HCT116 (cell line): ENCODE data around the gene STPG1. TPM values are rescaled to one million over a fixed set of nuclear protein-coding genes. Genes with fewer than 3 reads are reported as not detected.

Source experiments
- ATAC-seq: fragments of 200-7000 bp; cut with Tn5 transposase; 2 replicates; pipeline ENCODE4 v1.9.1; 2020; ENCODE audit warnings: mild to moderate bottlenecking, moderate library complexity
- BruUV-seq: library from RNA; stranded (reverse); fragments of 400-500 nt; replicated peaks from 2 replicates; lab custom pipeline; 2021; lab: Mats Ljungman, UMichigan
- CTCF ChIA-PET: fragments of 300-600 bp; sonication (Branson Sonifier 250); formaldehyde crosslinking; loops from one replicate; lab custom pipeline; 2021; ENCODE audit warnings: antibody characterized with exemption; lab: Charles Lee
- POLR2A ChIA-PET: fragments of 300-600, 350-600 bp; sonication (Branson Sonifier 250); formaldehyde crosslinking; loops from one replicate; lab custom pipeline; 2021; ENCODE audit warnings: antibody characterized with exemption; lab: Charles Lee
- RAD21 ChIA-PET, 2 experiments: fragments of 300-600 bp; sonication (Branson Sonifier 250); formaldehyde crosslinking; loops; one replicate each; lab custom pipeline; 2023; ENCODE audit warnings: low total read pairs in 2 of 2; ENCODE audit not compliant: uncharacterized antibody in 2 of 2, unreplicated experiment in 2 of 2, low non-redundant PET in 1 of 2; lab: Charles Lee
- DNase-seq: peaks from one replicate; pipeline ENCODE4 v3.0.0-alpha.2; 2010; ENCODE audit warnings: low read depth, low spot score
- H2AFZ ChIP-seq: fragments of 200-600 bp; shearing (Covaris generic), sonication (generic); 2 replicates; pipeline ENCODE4 v1.6.1; 2017; ENCODE audit warnings: low read depth, mixed run types, mixed read lengths, antibody characterized with exemption, low read length; ENCODE audit not compliant: poor library complexity, severe bottlenecking
- H3K27ac ChIP-seq: 2 replicates; pipeline ENCODE4 v1.5.1; 2012; ENCODE audit warnings: low read depth, low read length
- H3K27me3 ChIP-seq: fragments of 200-600 bp; sonication (generic); 2 replicates; pipeline ENCODE4 v1.6.1; 2016; ENCODE audit warnings: mixed run types, low read length, mixed read lengths; ENCODE audit not compliant: insufficient read depth
- H3K36me3 ChIP-seq, 2 experiments: fragments of 200-500 bp in 1 of 2; fragments of 200-600 bp in 1 of 2; sonication (Bioruptor generic) in 1 of 2; sonication (generic) in 1 of 2; 2 replicates each; pipeline versions ENCODE4 v1.5.1 to v1.6.1; 2014 to 2016; ENCODE audit warnings: low read length in 2 of 2, inconsistent platforms in 1 of 2, mixed read lengths in 1 of 2, mixed run types in 1 of 2; ENCODE audit not compliant: insufficient read depth in 2 of 2, control insufficient read depth in 1 of 2
- H3K4me1 ChIP-seq, 2 experiments: fragments of 200-600 bp in 1 of 2; sonication (generic) in 1 of 2; 2 replicates each; pipeline versions ENCODE4 v1.5.1 to v1.6.1; 2012 to 2017; ENCODE audit warnings: low read length in 2 of 2, inconsistent platforms in 1 of 2, mild to moderate bottlenecking in 1 of 2, mixed read lengths in 1 of 2, mixed run types in 1 of 2, moderate library complexity in 1 of 2; ENCODE audit not compliant: insufficient read depth in 2 of 2, control insufficient read depth in 1 of 2
- H3K4me2 ChIP-seq: fragments of 200-600 bp; sonication (generic); 2 replicates; pipeline ENCODE4 v1.6.1; 2017; ENCODE audit warnings: mixed run types, low read length, mixed read lengths
- H3K4me3 ChIP-seq, 2 experiments: fragments of 200-600 bp in 1 of 2; sonication (generic) in 1 of 2; replicated peaks in 1 of 2; 2 replicates each; pipeline ENCODE4 v1.5.1; 2011 to 2016; ENCODE audit warnings: low read length in 2 of 2, control low read depth in 1 of 2, low read depth in 1 of 2, mild to moderate bottlenecking in 1 of 2, mixed read lengths in 1 of 2, mixed run types in 1 of 2
- H3K79me2 ChIP-seq: fragments of 200-600 bp; sonication (generic); 2 replicates; pipeline ENCODE4 v1.6.1; 2017; ENCODE audit warnings: mild to moderate bottlenecking, mixed run types, low read length, moderate library complexity, mixed read lengths; ENCODE audit not compliant: insufficient read depth
- H3K9ac ChIP-seq: fragments of 200-600 bp; sonication (generic); 2 replicates; pipeline ENCODE4 v1.6.1; 2016; ENCODE audit warnings: low read length, mixed read lengths
- H3K9me2 ChIP-seq: fragments of 200-600 bp; sonication (generic), shearing (Covaris generic); 2 replicates; pipeline ENCODE4 v1.6.1; 2017; ENCODE audit warnings: mixed run types, mild to moderate bottlenecking, moderate library complexity; ENCODE audit not compliant: insufficient read depth
- H3K9me3 ChIP-seq, 2 experiments: fragments of 200-500 bp in 1 of 2; fragments of 200-600 bp in 1 of 2; sonication (Bioruptor generic) in 1 of 2; sonication (generic) in 1 of 2; 2 replicates each; pipeline ENCODE4 v1.6.1; 2014 to 2017; ENCODE audit warnings: low read length in 2 of 2, mixed read lengths in 2 of 2, inconsistent platforms in 1 of 2, low read depth in 1 of 2, mild to moderate bottlenecking in 1 of 2, mixed run types in 1 of 2, moderate library complexity in 1 of 2; ENCODE audit not compliant: control insufficient read depth in 1 of 2, insufficient read depth in 1 of 2
- H4K20me1 ChIP-seq: fragments of 200-600 bp; sonication (generic), shearing (Covaris generic); 2 replicates; pipeline ENCODE4 v1.6.1; 2017; ENCODE audit warnings: mixed run types, mild to moderate bottlenecking, moderate library complexity; ENCODE audit not compliant: insufficient read depth
- ATF3 ChIP-seq: IDR thresholded peaks from 2 replicates; pipeline ENCODE4 v1.6.1; 2012
- CBX3 ChIP-seq: IDR thresholded peaks from 2 replicates; pipeline ENCODE4 v1.6.1; 2012; ENCODE audit warnings: low read depth
- CTCF ChIP-seq, 3 experiments: fragments of 200-600 bp in 1 of 3; sonication (generic) in 1 of 3; IDR thresholded peaks in 2 of 3; conservative IDR thresholded peaks in 1 of 3; 2 replicates each; pipeline ENCODE4 v1.5.1; 2012 to 2017; ENCODE audit warnings: low read depth in 2 of 3, low read length in 2 of 3, antibody characterized with exemption in 1 of 3, borderline replicate concordance in 1 of 3, control low read depth in 1 of 3, mild to moderate bottlenecking in 1 of 3, mixed read lengths in 1 of 3, mixed run types in 1 of 3, moderate library complexity in 1 of 3; ENCODE audit not compliant: insufficient read depth in 1 of 3
- EGR1 ChIP-seq: IDR thresholded peaks from 2 replicates; pipeline ENCODE4 v1.6.1; 2012; ENCODE audit warnings: low read depth
- ELF1 ChIP-seq: IDR thresholded peaks from 2 replicates; pipeline ENCODE4 v1.6.1; 2012; ENCODE audit warnings: low read depth, borderline replicate concordance
- FOSL1 ChIP-seq: IDR thresholded peaks from 2 replicates; pipeline ENCODE4 v1.6.1; 2012; ENCODE audit warnings: low read depth
- MAX ChIP-seq: IDR thresholded peaks from 2 replicates; pipeline ENCODE4 v1.6.1; 2012
- POLR2A ChIP-seq: IDR thresholded peaks from 2 replicates; pipeline ENCODE4 v1.7.0; 2011; ENCODE audit warnings: borderline replicate concordance; ENCODE audit not compliant: insufficient read depth, insufficient read length; ENCODE audit errors: extremely low read depth
- RAD21 ChIP-seq: IDR thresholded peaks from 2 replicates; pipeline ENCODE4 v1.6.1; 2012; ENCODE audit warnings: low read depth, mild to moderate bottlenecking
- SIN3A ChIP-seq: IDR thresholded peaks from 2 replicates; pipeline ENCODE4 v1.6.1; 2012; ENCODE audit warnings: low read depth
- TCF7L2 ChIP-seq: IDR thresholded peaks from 2 replicates; pipeline ENCODE4 v1.7.0; 2011; ENCODE audit warnings: borderline replicate concordance, inconsistent platforms; ENCODE audit not compliant: insufficient read depth, insufficient read length; ENCODE audit errors: extremely low read depth
- ZFX ChIP-seq: fragments of 450-650 bp; IDR thresholded peaks from 2 replicates; pipeline ENCODE4 v1.6.1; 2017
- ZNF274 ChIP-seq: fragments of 200-500 bp; sonication (Bioruptor generic); IDR thresholded peaks from 2 replicates; pipeline ENCODE4 v1.6.1; 2014; ENCODE audit warnings: mild to moderate bottlenecking, low read depth, low read length, inconsistent platforms
- intact Hi-C: fragments of 100-400 bp; cut with micrococcal nuclease; formaldehyde crosslinking; loops from 2 replicates; pipeline ENCODE4 v1.10.0; 2022
- total RNA-seq: library from RNA; stranded (reverse); gene quantifications from one replicate; pipeline ENCODE4 v1.2.1, GENCODE V29; 2021; ENCODE audit not compliant: unreplicated experiment

The STPG1 gene
- total RNA-seq, 1 experiment from 2014 or later: 13.4 TPM

GRCh38 chr1:24424207-24424606 is 10.6 kb upstream of the STPG1 start:
- Histone ChIP-seq H3K9me3 (no peaks in the 10 kb centered on the region), H3K27ac (no peak overlapping the region), H3K9me2 (no peaks in the 10 kb centered on the region), H3K4me3 (no peak overlapping the region), H3K27me3 (no peaks in the 10 kb centered on the region), H3K4me1 (peaks cover 2 to 6% of the 10 kb centered on the region in 2 experiments; a peak in 2 of 4 replicates), H3K36me3 (0 out of 4 replicates have a peak, but pooled peaks cover 0 to 2% of the 10 kb centered on the region in 2 experiments), H2AFZ (no peak overlapping the region), H3K4me2 (no peak overlapping the region), H4K20me1 (no peaks in the 10 kb centered on the region), H3K79me2 (no peaks in the 10 kb centered on the region), H3K9ac (no peak overlapping the region)
- ChIA-PET CTCF (interaction anchor here (1.2 kb wide), 1 partner anchor 9 kb away, joined by 5 read pairs; the partner anchor contains the start of gene NIPAL3), RAD21 (no interaction called here), POLR2A (no interaction called here)
- DNase-seq (no peak), ATAC-seq (no peak)
- TF ChIP-seq CBX3: no peak
- no peak for TF ChIP-seq ELF1
- no peak for TF ChIP-seq EGR1
- no peak for TF ChIP-seq RAD21
- TF ChIP-seq FOSL1: no peak
- TF ChIP-seq SIN3A: no peak
- TF ChIP-seq TCF7L2: no peak
- TF ChIP-seq ZNF274: no peak
- no peak for TF ChIP-seq MAX
- TF ChIP-seq ATF3: no peak
- TF ChIP-seq POLR2A: no peak
- TF ChIP-seq ZFX: no peak
- BruUV-seq: no TSS peak
- intact Hi-C loops: no loop called here

- POLR2A ChIA-PET: no interaction called here
- Histone ChIP-seq H3K27ac (no peak overlapping the region), H3K4me3 (no peak overlapping the region), H4K20me1 (no peaks in the 10 kb centered on the region), H3K4me1 (peaks cover 20 to 30% of the 10 kb centered on the region in 2 experiments), H3K9me3 (no peaks in the 10 kb centered on the region), H3K9me2 (no peaks in the 10 kb centered on the region), H3K79me2 (no peaks in the 10 kb centered on the region), H3K9ac (no peak overlapping the region), H3K27me3 (no peaks in the 10 kb centered on the region), H3K4me2 (no peak overlapping the region), H2AFZ (no peak overlapping the region), H3K36me3 (0 out of 4 replicates have a peak, but pooled peaks cover 0 to 2% of the 10 kb centered on the region in 2 experiments)
- no TSS peak for BruUV-seq
- CTCF ChIA-PET: no interaction called here
- RAD21 ChIA-PET: no interaction called here
- ATAC-seq: peak; percentile 60
- no peak for DNase-seq
- intact Hi-C loops: no loop called here
- TF ChIP-seq CTCF (IDR thresholded peaks at IDR 0.05 in 2 of 3, conservative IDR thresholded peaks at IDR 0.05 in 1 of 3; ENCODE audit: borderline replicate concordance in 1 of 3, insufficient read depth in 1 of 3, low read depth in 2 of 3, low read length in 2 of 3): peak in 2 of 3 experiments; percentile 30 to 47; a peak in 3 of 6 replicates
- TF ChIP-seq ATF3: no peak
- TF ChIP-seq, all 23 proteins: peak for 1
Measured at GRCh38 chr1:24421502-24421901, 7.9 kb upstream of the STPG1 start.
